PFSK-1 (cell line): ENCODE results near the gene ERGIC3.

Experiments used
- POLR2AphosphoS5 ChIP-seq: IDR thresholded peaks from 2 replicates; pipeline ENCODE4 v1.6.1; 2012; ENCODE audit warnings: low read depth, mild to moderate bottlenecking, control low read depth, low read length, moderate library complexity
- REST ChIP-seq, 2 experiments: IDR thresholded peaks; 2 replicates each; pipeline versions ENCODE4 v1.6.1 to v1.8.0; 2011 to 2012; ENCODE audit warnings: low read depth in 2 of 2, low read length in 2 of 2, control low read depth in 1 of 2, inconsistent platforms in 1 of 2, mild to moderate bottlenecking in 1 of 2, moderate library complexity in 1 of 2; ENCODE audit not compliant: insufficient read depth in 1 of 2
- SIN3A ChIP-seq: IDR thresholded peaks from 2 replicates; pipeline ENCODE4 v1.6.1; 2012; ENCODE audit warnings: mild to moderate bottlenecking, low read length, moderate library complexity, borderline replicate concordance; ENCODE audit not compliant: insufficient read depth
- TAF1 ChIP-seq: IDR thresholded peaks from 2 replicates; pipeline ENCODE4 v1.6.1; 2012; ENCODE audit warnings: low read length, control low read depth, borderline replicate concordance; ENCODE audit not compliant: insufficient read depth

GRCh38 chr20:35561268-35561667 is 19.4 kb downstream of the ERGIC3 start:
- TF ChIP-seq REST (IDR thresholded peaks at IDR 0.05; ENCODE audit: insufficient read depth in 1 of 2, low read depth in 2 of 2, low read length in 2 of 2) (no peak), TAF1 (no peak), SIN3A (no peak), POLR2AphosphoS5 (no peak)
